HG02852 (cell line): ENCODE results near the gene WDR18.
"Not testable (repeated sequence)": the region's sequence is repeated elsewhere in the genome, so short reads cannot be mapped to it uniquely, and the experiment has no call there.

Experiments used
- ATAC-seq: cut with Tn5 transposase; IDR thresholded peaks from one replicate; pipeline ENCODE4 v1.9.1; 2021; ENCODE audit warnings: mild to moderate bottlenecking, moderate library complexity; ENCODE audit not compliant: unreplicated experiment

The WDR18 gene

DNA sequence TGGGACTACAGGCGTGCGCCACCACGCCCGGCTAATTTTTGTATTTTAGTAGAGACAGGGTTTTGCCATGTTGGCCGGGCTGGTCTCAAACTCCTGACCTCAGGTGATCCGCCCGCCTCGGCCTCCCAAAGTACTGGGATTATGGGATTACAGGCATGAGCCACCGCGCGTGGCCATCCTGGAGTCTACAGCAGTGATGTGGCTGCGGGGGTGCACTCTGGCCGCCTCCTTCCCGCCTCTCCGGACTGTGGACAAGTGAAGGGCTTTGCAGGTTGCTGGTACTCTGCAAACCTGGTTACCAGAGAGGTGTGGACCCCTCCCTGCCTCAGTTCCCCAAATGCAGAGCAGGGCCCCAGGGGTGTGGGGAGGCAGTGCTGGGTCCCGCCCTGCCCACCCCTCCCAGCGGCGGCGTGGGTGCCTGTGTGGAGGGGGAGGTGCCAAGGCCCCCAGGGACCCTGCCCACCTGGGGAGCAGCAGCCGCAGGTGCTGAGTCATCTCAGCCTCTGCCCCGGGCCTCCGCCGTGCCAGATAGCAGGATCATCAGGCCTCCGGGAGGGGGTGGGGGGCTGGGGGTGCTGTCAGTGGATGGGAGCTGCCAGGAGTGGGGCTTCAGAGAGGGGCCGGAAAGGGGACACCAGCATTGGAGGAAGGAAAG is 35.2 kb upstream of the WDR18 start:
- ATAC-seq: no peak

DNA sequence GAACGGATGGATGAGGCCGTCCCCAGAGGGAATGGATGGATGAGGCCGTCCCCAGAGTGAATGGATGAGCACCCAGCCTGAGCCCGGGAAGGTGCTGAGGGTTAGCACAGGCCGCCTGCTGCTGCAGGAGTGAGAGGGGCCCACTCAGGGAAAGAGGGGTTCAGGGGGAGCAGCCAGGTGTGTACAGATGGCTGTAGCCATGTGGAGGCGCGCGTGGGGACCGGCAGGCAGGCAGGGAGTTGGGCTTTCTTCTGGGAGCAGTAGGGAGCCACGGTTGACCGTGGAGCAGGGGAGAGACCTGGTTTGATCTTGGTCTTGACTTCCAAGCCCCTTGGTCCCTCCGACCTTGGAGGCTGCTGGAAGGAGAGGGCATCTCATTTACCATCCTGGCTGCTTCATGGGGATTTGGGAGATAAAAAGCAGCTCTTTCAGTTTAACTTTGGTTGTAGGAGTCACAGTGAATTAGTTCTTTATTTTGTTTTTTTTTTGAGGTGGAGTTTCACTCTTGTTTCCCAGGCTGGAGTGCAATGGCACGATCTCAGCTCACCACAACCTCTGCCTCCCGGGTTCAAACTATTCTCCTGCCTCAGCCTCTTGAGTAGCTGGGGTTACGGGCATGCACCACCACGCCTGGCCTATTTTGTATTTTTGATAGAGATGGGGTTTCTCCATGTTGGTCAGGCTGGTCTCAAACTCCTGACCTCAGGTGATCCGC is 33.6 kb upstream of the WDR18 start:
- no peak for ATAC-seq

GRCh38 chr19:952049-952679 is 32.0 kb upstream of the WDR18 start:
- no peak for ATAC-seq

GRCh38 chr19:952680-953444 is 31.3 kb upstream of the WDR18 start:
- ATAC-seq: no peak

- ATAC-seq: no peak
These were observed 30.5 kb upstream of the WDR18 start for GRCh38 chr19:953445-954271.

DNA sequence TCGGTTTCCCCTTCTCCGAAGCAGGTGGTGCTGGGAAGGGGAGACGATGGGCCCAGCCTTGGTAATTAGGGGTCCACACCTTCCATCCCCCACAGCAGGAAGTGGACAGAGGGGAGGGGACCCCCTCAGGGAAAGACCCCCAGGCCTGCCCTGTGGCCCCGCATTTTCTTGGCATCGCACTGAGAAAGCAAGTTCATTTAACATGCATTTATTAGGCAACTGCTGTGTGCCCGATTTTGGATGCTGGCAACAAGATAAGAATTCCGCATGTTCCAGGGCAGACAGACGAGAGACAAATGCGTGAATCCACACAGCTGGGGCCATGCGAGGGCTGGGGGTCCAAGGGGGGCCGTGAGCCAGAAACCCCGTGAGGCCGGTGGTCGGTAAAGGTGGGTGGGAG is 29.9 kb upstream of the WDR18 start:
- ATAC-seq: no peak

- ATAC-seq: no peak
These were observed 29.3 kb upstream of the WDR18 start for GRCh38 chr19:954672-955494.

DNA sequence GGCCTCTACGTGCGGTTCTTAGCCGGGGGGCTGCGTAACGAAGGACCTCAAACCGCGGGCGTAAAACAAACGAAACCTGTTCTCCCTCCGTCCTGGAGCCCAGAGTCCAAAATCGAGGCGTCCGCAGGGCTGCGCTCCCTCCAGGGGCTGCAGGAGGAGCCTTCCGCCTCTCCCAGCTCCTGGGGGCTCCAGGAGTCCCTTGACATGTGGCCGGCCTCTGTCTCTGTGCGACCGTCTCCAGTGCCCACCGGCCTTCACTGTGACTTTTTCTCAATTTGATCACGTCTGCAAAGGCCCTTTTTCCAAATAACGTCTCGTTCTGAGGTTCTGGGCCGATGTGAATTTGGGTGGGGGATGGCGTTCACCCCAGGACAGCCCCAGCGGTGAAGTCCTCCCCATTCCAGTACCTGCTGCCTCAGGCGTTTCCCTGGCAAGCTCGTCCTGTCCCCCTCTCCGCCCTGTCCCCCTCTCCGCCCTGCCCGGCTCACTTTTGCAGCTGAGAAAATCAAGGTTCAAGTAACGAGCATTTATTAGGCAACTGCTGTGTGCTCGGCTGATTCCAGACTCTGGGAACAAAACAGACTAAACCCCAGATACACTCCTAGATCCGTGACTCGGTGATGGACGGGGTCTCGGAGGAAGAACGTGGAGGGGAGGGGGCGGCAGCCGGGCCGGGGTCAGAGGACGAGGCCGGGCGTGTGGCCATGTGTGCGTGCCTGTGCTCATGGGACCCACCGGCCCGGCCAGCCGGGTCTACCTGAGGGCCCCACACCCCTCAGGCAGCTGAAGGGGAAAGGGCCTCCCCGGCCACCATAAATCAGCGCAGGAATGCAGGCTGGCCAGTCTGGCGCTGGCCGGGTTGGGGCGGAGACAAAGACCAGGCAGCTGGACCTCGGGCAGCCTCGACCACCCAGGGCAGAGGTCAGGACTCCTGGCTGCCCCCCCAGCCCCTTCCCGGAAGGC is 28.1 kb upstream of the WDR18 start:
- ATAC-seq: no peak

- ATAC-seq: no peak
These were observed 27.2 kb upstream of the WDR18 start for GRCh38 chr19:956766-957440.

- ATAC-seq: not testable (repeated sequence)
These were observed 26.6 kb upstream of the WDR18 start for GRCh38 chr19:957578-957977.

- ATAC-seq: no peak
These were observed 24.9 kb upstream of the WDR18 start for GRCh38 chr19:958967-959855.

DNA sequence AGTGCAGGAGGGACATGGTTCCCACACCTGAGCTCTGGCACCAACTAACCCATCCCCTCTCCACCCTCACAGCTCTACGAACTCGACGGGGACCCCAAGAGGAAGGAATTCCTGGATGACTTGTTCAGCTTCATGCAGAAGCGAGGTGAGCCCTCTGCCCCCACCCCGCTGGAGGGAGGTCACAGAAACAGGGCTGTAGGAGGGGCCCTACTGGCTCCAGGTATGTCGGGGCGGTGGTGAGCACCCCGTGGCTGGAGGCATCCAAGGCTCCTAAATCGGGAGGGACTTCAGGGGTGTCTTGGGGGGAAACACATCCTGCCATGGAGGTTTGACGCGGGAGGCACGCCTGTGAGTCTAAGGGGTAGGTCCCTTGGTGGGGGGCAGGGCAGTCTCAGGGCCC is 24.1 kb upstream of the WDR18 start:
- no peak for ATAC-seq

- no peak for ATAC-seq
These were observed 23.6 kb upstream of the WDR18 start for GRCh38 chr19:960601-960938.

- ATAC-seq: no peak
These were observed 22.1 kb upstream of the WDR18 start for GRCh38 chr19:961866-962620.

- ATAC-seq: no peak
These were observed 21.3 kb upstream of the WDR18 start for GRCh38 chr19:962683-963400.

DNA sequence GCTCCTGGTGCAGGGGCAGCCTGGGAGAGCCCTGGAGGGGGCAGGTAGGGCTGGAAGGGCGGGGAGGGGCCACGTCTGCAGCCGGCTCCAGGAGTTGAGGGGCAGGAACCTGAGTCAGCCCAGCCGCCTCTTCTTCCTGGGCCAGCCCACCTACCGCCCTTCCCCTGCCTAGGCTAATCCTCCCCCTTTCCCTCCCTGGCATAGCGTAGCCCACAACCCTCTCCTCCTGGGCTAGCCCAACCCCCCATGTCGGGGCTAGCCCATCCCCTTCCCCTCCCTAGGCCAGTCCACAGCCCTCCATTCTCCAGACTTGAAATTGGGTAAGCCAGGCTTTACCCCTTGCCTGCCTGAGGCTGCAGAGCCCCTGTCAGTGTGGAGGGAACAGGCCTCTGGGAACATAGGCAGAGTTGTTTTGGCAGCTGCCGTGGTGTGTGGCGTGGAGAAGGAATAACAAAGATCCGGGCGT is 20.6 kb upstream of the WDR18 start:
- no peak for ATAC-seq
